ENCODE data around the gene TMEM255B. TPM values are rescaled to one million over a fixed set of nuclear protein-coding genes. Genes with fewer than 3 reads are reported as not detected.

The TMEM255B gene
- total RNA-seq, 1 donor from 2014 or later, result 0.89 TPM

DNA sequence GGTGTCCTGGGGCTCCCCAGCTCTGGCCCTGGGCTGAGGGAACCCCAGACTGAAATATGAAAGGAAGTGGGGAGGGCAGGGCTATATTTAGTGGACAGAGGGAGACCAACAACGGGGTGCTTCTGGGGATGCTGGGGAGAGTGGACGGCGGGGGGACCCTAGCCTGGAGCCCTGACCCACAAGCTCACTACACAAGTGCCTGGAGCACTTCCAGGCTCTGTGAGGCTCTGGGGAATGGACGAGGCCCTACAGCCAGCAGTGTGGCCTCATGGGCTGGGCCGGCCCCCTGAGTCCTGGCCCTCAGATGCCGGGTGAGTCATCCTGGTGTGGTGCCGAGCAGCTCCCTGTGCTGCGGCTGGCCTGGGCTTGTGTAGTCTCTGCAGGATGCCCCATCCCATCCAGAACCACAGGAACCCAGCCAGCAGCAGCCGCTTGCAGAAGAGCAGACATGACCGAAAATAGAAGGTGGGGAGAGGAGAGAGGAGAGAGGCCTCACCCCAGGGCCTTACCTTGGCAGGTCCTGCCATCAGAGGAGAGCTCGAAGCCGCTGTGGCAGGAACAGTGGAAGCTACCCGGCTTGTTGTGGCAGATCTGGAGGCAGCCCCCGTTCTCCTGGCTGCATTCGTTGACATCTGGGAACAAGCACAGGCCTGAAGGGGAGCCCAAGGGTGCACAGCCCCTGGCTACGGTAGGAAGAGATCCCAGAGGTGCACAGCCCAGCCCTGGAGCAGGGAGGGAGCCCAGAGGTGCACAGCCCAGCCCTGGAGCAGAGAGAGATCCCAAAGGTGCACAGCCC is 78.7 kb downstream of the TMEM255B start:
- Mint-ChIP-seq H3K36me3 (ENCODE audit: unreplicated experiment) (no peaks in the 10 kb centered on the region), H3K27ac (ENCODE audit: unreplicated experiment) (peak overlapping the region; percentile 97), H3K9me3 (ENCODE audit: unreplicated experiment) (no peaks in the 10 kb centered on the region), H3K4me3 (ENCODE audit: unreplicated experiment) (peak overlapping the region; percentile 52), H3K4me1 (ENCODE audit: unreplicated experiment) (peaks cover 22% of the 10 kb centered on the region), H3K27me3 (ENCODE audit: unreplicated experiment) (no peaks in the 10 kb centered on the region)
- TF ChIP-seq, protein P1, sequence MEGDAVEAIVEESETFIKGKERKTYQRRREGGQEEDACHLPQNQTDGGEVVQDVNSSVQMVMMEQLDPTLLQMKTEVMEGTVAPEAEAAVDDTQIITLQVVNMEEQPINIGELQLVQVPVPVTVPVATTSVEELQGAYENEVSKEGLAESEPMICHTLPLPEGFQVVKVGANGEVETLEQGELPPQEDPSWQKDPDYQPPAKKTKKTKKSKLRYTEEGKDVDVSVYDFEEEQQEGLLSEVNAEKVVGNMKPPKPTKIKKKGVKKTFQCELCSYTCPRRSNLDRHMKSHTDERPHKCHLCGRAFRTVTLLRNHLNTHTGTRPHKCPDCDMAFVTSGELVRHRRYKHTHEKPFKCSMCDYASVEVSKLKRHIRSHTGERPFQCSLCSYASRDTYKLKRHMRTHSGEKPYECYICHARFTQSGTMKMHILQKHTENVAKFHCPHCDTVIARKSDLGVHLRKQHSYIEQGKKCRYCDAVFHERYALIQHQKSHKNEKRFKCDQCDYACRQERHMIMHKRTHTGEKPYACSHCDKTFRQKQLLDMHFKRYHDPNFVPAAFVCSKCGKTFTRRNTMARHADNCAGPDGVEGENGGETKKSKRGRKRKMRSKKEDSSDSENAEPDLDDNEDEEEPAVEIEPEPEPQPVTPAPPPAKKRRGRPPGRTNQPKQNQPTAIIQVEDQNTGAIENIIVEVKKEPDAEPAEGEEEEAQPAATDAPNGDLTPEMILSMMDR (IDR thresholded peaks at IDR 0.05), result no peak
- peak; percentile 95 for DNase-seq (ENCODE audit: extremely low spot score, unreplicated experiment)

DNA sequence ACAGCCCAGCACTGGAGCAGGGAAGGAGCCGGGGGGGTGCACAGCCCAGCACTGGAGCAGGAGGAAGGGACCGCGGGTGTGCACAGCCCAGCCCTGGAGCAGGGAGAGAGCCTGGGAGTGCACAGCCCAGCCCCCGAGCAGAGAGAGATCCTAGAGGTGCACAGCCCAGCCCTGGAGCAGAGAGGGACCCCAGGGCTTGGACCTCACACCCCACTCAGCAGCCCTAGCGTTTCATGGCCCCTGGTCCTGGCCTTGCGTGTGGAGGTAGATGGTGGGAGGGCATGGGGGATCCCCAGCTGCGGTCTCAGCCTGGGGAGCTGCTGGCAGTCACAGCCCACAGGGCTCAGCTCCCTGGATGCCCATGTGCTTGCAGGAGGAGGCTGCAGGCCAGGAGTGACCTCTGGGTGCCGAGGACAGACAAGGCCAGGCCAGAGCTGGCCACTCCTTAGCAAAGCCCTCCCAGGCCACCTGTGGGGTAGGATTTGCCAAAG is 79.7 kb downstream of the TMEM255B start:
- H3K9me3 Mint-ChIP-seq (ENCODE audit: unreplicated experiment), result no peaks in the 10 kb centered on the region
- H3K4me1 Mint-ChIP-seq (ENCODE audit: unreplicated experiment), result peaks cover 22% of the 10 kb centered on the region
- H3K36me3 Mint-ChIP-seq (ENCODE audit: unreplicated experiment), result no peaks in the 10 kb centered on the region
- H3K27ac Mint-ChIP-seq (ENCODE audit: unreplicated experiment), result no peak overlapping the region
- no peak for DNase-seq (ENCODE audit: extremely low spot score, unreplicated experiment)
- H3K4me3 Mint-ChIP-seq (ENCODE audit: unreplicated experiment), result no peak overlapping the region
- TF ChIP-seq, protein P1 (IDR thresholded peaks at IDR 0.05), result no peak
- no peaks in the 10 kb centered on the region for H3K27me3 Mint-ChIP-seq (ENCODE audit: unreplicated experiment)

DNA sequence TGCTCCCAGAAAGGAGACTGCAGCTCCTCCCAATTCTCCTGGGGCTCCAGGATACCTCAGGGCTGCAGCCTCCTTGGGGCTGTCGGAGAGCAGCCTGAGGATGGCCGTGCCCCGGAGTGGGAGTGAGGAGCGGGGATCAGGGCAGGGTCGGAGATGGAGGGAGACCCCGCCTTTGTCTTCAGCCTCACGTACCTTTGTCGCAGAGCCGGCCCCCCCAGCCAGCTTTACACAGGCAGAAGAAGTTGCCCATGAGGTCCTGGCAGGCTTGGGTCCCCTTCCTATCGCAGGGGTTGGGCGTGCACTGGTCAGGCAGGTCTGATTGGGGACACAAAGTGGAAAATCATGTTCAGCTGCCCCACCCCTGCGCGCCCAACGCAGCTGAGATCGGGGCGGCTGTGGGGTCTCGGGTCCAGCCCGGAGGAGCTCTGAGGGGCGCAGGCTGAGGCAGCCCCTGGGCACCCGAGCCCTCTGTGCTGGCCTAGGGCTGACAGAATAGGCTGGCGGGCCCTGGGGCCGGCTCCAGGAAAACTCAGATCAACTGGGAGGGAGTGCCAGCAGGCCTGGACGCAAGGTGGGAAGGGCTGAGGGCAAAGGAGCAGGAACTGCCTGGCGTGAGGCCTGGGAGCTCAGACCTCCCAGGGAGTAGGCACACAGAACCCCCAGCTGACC is 80.6 kb downstream of the TMEM255B start:
- TF ChIP-seq, protein P1 (IDR thresholded peaks at IDR 0.05), result no peak
- no peaks in the 10 kb centered on the region for H3K36me3 Mint-ChIP-seq (ENCODE audit: unreplicated experiment)
- H3K4me1 Mint-ChIP-seq (ENCODE audit: unreplicated experiment), result peaks cover 22% of the 10 kb centered on the region
- H3K27me3 Mint-ChIP-seq (ENCODE audit: unreplicated experiment), result no peaks in the 10 kb centered on the region
- no peak for DNase-seq (ENCODE audit: extremely low spot score, unreplicated experiment)
- H3K9me3 Mint-ChIP-seq (ENCODE audit: unreplicated experiment), result no peaks in the 10 kb centered on the region
- H3K4me3 Mint-ChIP-seq (ENCODE audit: unreplicated experiment), result no peak overlapping the region
- H3K27ac Mint-ChIP-seq (ENCODE audit: unreplicated experiment), result no peak overlapping the region

DNA sequence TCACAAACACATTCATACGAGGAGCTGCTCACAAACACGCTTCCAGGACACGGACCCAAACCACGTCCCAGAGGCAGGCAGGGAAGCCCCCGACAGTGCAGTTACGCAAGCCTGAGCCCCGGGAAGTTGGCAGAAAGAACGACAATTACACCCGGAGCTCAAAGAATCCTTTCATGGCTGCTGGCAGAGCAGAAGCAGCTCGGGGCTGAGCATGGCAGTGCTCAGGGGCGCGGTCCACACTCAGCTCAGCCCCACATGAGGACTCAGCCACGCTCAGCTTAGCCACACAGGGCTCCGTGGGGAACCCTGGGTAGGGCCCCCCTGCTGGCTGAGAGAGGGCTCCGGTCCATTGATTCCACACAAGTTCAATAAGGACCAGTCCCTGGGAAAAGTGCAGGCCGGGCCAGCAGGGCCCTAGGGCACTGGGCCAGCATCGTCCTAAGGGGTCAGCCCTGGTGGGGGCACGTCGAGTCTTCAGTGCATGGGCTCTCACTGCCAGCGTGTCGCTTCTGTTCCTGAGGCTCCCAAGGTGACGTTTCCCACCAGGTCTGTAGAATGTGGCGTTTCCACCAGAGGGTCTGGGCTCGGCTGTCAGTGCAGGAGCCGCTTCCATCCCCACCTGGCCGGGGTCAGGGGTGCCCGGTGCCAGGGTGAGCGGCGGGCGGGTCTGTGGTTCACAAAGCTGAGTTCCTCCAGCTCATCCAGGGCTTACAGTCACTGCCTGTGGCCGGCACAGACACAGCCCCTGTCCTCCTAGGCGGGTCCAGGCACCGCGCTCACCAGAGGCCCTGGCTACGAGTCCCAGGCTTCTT is 81.7 kb downstream of the TMEM255B start:
- Mint-ChIP-seq H3K9me3 (ENCODE audit: unreplicated experiment) (no peaks in the 10 kb centered on the region), H3K36me3 (ENCODE audit: unreplicated experiment) (peaks cover 3% of the 10 kb centered on the region), H3K4me1 (ENCODE audit: unreplicated experiment) (peaks cover 20% of the 10 kb centered on the region), H3K4me3 (ENCODE audit: unreplicated experiment) (no peak overlapping the region), H3K27me3 (ENCODE audit: unreplicated experiment) (no peaks in the 10 kb centered on the region), H3K27ac (ENCODE audit: unreplicated experiment) (no peak overlapping the region)
- TF ChIP-seq, protein P1 (IDR thresholded peaks at IDR 0.05), result no peak
- DNase-seq (ENCODE audit: extremely low spot score, unreplicated experiment), result no peak
